Astrocyte (in vitro differentiated cells and primary cell): ENCODE results near the gene LST1.

Experiments
- CTCF ChIP-seq: IDR thresholded peaks from 2 replicates; pipeline ENCODE4 v1.5.1; 2011; ENCODE audit warnings: low read depth, mild to moderate bottlenecking, inconsistent platforms, low read length, moderate library complexity; ENCODE audit not compliant: insufficient read depth
- EZH2 ChIP-seq: IDR thresholded peaks from 2 replicates; pipeline ENCODE4 v1.6.1; 2012; ENCODE audit warnings: mild to moderate bottlenecking, low read length, inconsistent platforms; ENCODE audit not compliant: insufficient read depth

- TF ChIP-seq CTCF (no peak), EZH2 (no peak)
These were observed 9.0 kb upstream of the LST1 start for GRCh38 chr6:31576897-31577578.
